ENCODE results near the gene SLC25A18.

- TF ChIP-seq CTCF (IDR thresholded peaks at IDR 0.05) (no peak), POLR2AphosphoS5 (IDR thresholded peaks at IDR 0.05) (peak; percentile 89), POLR2A (IDR thresholded peaks at IDR 0.05) (no peak)
These were observed 70.1 kb downstream of the SLC25A18 start for GRCh38 chr22:17633217-17633997.

Measured in prostate gland (tissue), 2 donors.